GM19193 (cell line): Measurements from ENCODE around the gene LRRC8E.

Experiments
- POLR2A ChIP-seq: IDR thresholded peaks from 4 replicates; pipeline ENCODE4 v1.6.1; 2011; ENCODE audit not compliant: insufficient read depth, insufficient read length; ENCODE audit errors: extremely low read depth

The LRRC8E gene

DNA sequence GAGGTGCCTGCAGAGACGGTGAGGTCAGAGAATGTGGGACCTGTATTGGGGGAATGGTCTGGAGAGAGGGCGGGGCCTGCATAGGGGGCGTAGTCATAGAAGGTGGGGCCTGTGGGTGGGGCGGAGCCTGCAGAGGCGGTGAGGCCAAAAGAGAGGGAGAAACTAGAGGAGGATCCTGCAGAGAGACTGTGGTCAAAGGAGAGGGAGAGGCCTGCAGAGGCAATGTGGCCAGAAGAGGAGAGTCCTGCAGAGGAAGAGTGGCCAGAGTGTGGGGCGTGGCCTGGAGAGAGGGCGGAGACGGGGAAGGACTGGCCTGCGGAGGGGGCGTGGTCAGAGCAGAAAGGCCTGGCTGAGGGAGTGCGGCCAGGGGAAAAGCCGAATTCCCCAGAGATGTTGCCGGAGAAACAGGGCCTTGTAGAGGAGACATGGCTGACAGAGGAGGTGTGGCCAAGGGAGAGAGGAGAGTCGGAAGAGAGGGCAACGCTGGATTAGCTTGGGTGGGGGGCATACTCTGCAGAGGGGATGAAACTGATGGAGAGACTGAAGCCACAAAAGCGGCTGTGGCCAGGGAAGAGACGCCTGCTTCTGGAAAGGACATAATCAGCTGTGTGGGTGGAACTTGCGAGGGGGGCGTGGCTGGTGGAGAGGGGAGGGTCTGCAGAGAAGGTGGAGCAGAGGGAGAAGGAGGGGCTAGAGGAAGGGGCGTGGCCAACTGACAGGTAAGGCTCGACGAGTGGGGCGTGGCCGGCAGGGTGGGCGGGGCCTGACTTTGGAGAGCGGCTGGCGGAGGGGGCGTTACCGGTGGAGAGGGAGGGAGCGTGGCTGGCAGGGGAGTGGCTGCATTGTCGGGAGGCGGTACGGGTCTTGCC, 16.6 kb upstream of the LRRC8E start:
- no peak for TF ChIP-seq POLR2A

DNA sequence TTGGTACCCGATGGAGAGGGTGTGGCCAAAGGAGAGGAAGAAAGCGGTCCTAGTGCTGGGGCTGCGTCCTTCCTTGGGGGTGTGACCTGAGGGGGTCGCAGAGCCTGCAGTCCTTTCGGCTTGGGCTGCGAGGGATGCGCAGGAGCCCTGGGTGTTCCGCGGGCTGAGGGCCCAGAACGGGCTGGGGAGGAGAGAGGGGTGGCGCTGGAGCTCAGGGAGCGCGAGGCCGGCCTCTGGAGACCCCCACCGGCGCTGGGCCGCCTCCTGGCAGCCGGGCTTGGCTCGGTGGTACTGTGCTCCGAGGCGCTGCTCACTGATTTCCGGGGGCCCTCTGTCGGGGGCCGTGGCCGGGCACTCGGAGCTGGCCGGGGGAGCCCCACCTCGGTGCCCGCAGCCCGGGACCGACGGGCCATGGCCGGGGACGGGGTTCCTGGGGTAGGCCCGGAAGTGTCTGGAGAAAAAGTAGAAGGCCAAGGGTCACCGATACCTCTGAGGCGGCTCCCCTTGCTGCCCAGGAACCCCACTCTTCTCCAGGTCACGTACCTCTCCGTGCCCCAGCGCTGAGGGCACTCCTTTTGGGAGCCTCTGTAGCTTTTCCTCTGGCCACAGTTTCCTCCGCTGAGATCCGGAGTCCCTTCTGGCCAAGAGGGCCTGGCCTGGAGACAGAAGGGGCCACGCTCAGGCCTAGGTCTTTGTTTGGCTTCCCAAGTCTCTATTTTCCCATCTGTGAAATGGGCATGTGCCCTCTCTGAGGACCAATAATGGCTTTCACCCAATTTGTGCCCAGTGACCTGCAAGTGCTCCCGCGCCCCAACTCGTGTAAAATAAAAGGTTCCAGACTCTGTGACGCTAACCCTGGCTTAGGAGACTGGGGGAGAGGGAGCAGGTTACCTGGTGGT, 15.8 kb upstream of the LRRC8E start:
- TF ChIP-seq POLR2A = no peak

DNA sequence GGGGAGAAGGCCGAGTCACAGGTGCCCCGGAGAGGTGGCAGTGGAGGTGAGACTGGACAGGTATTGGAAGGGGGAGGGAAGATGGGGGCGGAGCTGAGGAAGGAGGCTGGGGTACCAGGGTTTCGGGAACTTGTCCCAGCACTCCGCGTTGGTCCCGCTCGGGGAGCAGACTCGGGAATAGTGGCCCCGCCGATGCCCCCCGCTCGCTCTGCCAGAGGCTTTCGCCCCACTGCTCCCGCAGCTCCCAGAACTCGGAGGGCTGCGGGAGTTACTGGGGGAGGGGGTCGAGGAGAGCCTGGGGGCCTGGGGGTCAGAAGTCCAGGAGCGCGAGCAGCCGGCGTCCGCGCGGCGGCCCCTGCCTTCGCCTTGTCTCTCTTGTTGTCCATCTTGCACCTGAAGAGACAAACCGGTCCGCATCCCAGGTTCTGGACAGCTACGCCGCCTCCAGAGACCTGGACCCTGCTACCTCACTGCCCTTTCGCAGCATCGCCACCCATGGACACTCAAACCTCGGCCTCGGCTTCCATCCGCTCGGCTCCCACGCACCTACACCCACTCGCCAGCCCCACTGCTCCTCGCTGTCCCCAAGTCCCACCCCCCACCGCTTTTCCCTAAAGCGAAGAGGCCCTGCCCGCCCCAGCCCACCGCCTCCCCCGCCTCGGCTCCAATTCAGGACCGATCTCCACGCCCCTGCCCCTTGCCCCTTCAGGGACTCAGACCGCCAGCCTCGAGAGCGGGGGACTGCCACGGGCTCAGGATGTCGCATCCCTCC, 14.8 kb upstream of the LRRC8E start:
- TF ChIP-seq POLR2A = no peak

DNA sequence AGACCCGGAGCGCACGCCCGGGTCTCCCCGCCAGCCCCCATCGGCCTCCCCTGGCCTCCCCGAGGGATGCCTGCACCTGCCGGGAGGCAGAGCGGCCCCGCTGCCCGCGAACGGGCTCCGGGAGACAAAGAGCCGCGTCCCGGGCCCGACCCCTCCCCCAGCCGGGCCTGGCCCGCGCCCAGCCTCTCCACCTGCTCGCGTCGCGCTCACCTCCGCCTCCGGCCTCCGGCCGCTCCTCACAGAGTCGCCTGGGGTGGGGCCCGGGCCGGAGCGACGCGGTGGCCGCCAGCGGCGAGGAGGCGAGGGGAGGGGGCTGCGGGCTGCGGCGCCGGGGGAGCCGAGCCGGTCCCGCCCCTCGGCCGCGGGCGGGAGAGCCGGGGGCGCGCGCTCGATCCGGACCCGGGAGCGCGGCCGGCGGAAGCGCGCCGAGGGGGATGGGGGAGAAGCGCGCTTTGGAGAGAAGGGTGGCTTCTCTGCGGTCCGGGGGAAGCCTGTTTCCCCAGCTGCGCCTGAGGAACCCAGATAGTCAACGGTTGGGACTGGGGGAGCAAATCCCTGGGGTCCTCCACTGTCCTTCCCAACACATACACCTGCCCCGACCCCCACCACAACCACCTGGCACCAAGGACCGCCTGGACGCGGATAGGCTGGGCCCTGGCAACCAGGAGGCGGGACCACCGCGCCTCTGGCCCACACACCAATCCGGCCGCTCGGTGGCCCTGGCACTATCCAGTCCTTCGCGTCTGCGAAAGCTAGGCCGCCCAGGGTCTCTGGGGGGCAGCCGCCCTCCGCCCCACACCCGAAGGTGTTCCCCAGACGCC, 14.0 kb upstream of the LRRC8E start, which contains the start of gene PRR36:
Gene PRR36 (minus strand): TSS at position 315 of the 821 bp plus-strand sequence. CDS start 701 bp downstream, outside the sequence.
- no peak for TF ChIP-seq POLR2A

DNA sequence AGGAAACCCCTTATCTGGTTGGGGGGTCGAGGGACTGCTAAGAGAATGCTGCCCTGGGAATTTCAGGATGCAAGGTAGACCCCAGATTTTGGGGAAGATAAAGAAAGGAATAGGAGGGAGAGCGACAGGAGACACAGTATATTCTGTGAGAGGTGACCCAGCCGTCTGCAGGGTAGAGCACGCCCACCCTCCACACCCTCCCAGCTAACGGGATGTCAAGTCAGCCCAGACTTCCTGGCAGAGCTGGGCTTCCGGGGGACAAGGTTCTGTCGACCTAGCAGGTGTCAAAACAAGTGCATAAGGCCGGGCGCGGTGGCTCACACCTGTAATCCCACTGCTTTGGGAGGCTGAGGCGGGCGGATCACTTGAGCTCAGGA, 13.4 kb upstream of the LRRC8E start:
- TF ChIP-seq POLR2A = no peak

DNA sequence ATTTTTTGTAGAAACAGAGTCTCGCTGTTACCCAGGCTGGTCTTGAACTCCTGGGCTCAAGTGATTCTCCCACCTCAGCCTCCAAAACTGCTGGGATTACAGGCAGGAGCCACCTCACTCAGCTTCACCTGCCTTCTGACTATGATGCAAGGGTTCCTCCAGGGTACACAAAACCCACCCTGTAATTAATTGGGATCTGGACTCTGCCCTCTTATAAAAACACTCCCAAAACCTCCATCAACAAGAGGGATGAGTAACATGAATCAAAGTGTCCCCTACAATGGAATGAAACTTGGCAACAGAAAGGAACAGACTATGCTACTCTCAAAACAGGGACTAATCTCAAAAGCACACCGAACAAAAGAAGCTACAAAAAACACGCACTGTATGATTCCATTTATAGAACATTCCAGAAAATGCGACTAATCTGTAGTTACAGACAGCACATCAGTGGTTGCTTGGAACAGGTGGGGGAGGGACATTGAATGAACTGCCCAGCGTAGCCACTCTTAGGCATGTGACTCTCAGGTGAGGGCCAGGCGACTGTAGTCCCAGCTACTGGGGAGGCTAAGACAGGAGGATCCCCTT, 11.0 kb upstream of the LRRC8E start:
- TF ChIP-seq POLR2A = no peak

DNA sequence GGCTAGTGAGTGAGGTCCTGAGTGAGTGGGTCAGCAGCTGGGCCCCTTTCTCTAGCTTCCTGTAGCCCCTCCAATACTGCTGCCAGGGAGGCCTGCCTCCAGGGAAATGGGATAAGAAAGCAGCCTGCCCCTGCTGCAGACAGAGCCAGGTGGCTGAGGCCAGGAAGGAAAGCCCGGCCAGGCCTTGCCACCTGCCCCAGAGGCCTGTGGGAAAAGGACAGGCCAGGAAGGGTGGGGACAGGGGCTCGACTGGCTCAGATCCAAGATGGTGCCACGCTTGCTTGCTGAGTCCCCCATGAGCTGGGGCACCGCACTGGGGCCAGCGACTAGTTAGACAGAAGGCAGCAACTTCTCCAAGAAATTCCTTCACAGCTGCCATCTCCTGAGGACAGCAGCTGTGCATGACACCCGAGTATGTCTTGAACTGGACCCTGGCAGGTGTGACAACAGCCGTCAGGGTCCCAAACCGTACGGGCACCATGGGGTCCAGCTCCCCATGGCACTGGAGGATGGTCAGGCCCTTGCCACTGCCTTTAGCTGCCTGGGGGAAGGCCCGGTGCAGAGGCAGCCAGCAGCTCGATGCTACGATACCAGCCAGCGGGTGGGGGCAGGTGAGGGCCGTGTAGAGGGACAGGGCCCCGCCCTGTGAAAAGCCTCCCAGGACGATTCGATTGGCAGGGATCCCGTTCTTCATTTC, 9.1 kb upstream of the LRRC8E start:
- no peak for TF ChIP-seq POLR2A

DNA sequence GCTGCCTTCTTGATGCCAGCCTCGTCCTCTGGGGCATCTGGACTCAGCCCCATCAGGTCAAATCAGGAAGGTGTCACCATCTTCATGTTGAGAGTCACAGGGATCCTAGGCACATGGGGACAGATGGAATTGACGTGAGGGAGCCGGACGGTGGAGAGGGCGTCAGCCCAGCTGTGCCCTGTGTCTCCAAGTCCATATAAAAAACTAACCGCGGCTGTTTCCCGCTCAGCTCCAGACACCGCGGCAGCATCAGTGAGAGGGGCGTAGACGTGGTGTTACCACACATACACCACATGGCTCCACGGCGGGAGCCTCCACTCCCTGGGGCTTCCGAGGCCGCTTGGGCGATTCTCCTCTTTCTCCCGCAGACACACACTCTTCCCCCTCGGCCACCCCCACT, 8.5 kb upstream of the LRRC8E start:
- TF ChIP-seq POLR2A = no peak

DNA sequence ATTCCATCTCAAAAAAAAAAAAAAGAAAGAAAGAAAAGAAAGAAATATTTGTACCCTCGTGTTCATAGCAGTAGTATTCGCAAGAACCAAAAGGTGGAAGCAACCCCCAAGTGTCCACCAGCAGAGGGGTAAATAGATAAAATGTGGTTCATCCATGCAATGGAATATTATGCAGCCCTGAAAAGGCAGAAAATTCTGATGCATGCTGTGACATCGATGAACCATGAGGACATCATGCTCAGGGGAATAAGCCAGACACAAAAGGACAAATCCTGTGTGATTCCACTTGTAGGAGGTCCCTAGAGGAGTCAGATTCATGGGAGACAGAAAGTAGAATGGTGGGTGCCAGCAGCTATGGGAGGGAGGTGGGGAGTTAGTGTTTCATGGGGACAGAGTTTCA, 6.4 kb upstream of the LRRC8E start:
- no peak for TF ChIP-seq POLR2A

DNA sequence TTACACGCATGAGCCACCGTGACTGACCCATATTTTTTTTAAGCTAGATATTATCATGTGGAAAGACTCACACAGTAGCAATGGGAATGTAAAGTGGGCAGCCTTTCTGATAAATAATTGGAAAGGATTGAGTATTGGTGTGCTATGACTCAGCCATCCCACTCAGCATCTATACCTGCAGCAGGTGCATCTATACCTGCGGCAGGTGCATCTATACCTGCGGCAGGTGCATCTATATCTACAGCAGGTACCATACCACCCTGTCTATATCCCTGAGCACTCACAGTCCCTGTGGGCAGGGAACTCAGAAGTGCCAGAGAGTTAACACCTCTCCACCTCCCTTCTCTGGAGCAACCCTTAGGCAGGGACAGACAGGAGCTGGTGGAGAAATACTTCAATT, 5.2 kb upstream of the LRRC8E start:
- no peak for TF ChIP-seq POLR2A

DNA sequence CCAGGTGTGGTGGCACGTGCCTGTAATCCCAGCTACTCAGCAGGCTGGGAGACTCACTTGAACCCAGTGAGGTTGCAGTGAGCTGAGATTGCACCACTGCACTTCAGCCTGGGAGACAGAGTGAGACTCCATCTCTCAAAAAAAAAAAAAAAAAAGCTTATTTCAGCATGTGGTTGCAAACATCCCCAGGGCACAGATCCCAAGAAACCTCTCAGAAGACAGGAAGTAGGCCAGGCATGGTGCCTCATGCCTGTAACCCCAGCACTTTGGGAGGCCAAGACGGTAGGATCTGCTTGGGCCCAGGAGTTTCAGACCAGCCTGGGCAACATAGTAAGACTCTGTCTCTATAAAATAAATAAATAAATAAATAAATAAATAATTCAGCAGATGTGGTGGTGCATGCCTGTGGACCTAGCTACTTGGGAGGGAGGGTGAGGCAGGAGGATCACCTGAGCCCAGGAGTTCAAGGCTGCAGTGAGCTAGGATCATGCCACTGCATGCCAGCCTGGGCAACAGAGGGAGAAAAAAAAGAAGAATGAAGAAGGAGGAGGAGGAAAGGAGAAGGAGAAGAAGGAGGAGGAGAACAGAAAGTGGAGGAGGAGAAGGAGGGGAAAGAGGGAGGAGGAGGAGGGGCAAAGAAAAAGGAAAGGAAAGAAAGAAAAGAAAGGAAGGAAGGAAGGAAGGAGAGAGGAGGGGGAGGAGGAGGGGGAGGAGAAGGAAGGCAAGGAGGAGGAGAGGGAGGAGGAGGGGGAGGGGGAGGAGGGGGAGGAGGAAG, 4.3 kb upstream of the LRRC8E start:
- TF ChIP-seq POLR2A = no peak

DNA sequence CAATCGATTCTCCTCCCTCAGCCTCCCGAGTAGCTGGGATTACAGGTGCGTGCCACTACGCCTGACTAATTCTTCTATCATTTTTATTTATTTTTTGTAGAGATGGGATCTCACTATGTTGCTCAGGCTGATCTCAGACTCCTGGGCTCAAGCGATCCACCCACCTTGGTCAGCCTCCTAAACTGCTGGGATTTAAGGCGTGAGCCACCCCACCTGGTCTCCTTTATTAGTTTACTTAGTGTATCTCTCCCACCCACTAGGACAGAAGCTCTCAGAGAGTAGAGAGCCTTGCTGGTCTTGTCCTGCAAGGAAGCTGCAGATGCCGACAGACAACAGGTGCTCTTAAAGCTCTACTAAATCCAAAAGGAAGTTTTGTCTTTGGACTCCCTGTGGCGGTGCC, 2.5 kb upstream of the LRRC8E start:
- TF ChIP-seq POLR2A = no peak
